ENCODE data around the gene EID3. TPM values are rescaled to one million over a fixed set of nuclear protein-coding genes. Genes with fewer than 3 reads are reported as not detected.

EID3 gene
- total and polyA plus RNA-seq, 7 donors = 0.28 to 1.3 (median 0.95) TPM

DNA sequence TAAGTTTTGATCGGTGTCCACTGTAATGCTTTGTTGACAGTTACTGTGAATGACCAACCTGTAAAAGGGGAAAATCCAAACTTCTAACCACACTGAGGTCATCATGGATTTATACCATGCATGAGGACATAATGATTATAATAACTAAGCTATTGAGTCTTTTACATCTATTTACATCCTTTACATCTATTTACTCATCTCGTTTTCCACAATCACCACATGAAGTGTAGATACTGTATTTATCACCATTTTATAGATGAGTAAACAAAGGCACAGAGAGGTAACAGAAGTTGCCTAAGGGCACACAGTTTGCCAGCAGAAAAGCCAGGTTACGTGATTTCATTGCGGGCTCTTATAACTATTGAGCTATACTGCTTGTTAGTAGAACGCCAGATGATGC, 27.9 kb upstream of the EID3 start:
- ATAC-seq (no peak), DNase-seq (no peak)
- Histone ChIP-seq H3K27ac (no peak overlapping the region), H3K9me3 (no peaks in the 10 kb centered on the region), H3K4me1 (peaks cover 7% of the 10 kb centered on the region), H3K27me3 (ENCODE audit: insufficient read depth in 3 of 3, low read length in 2 of 3) (no peaks in the 10 kb centered on the region), H3K4me3 (no peak overlapping the region), H3K36me3 (ENCODE audit: insufficient read depth in 1 of 2, low read depth in 1 of 2) (no peaks in the 10 kb centered on the region)
- TF ChIP-seq CTCF (IDR thresholded peaks at IDR 0.05) = no peak
- intact Hi-C loops (cut with DNase I) = loop anchor here in 1 of 2 donors (2.0 kb wide), 1 partner anchor 137 kb away; the partner anchor contains the start of gene NFYB
- WGBS, 3 donors = 67 to 74% (median 72%) methylated on average over 5 of the region's 5 CpGs

DNA sequence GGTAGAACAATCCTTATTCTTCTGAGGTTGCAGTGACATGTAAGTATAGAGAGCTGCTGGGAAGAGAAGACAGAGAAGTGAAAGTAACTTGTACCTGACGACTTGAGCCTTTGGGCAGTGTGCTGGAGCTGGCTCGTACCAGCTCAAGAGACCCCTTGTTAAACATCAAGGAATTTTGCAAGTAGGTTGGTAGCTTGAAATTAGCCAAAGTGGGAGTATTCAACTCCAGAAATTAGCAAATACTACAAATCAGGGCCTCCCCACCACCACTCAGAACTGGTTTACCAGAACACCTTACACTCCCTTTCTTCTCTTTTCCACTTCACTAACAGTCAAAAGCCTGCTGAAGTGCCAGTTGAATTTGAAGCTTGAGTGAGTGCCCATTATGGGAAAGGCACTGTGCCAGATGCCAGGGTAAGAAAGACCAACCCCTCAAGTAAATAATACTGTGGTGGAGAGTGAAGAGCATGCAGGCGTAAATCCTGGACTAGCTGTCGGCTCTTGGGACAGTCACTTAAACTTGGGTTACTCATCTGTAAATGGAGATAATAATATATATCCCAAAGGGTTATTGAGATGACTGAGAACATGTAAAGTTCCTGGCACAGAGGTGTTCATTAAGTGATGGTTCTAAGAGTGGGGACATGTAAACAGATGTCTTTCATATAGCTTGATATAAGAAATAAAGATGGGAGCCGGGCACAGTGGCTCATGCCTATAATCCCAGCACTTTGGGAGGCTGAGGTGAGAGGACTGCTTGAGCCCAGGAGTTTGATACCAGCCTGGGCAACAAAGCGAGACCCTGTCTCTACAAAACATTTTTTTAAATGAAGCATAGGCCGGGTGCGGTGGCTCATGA, 27.0 kb upstream of the EID3 start:
- ATAC-seq = no peak
- no peak overlapping the region for H3K4me3 ChIP-seq

GRCh38 chr12:104279164-104279563, 24.4 kb upstream of the EID3 start:
- Histone ChIP-seq H3K36me3 (ENCODE audit: insufficient read depth in 1 of 2, low read depth in 1 of 2) (no peaks in the 10 kb centered on the region), H3K27me3 (ENCODE audit: insufficient read depth in 3 of 3, low read length in 2 of 3) (no peaks in the 10 kb centered on the region), H3K4me3 (no peak overlapping the region), H3K27ac (no peak overlapping the region), H3K9me3 (no peaks in the 10 kb centered on the region), H3K4me1 (peaks cover 8% of the 10 kb centered on the region)
- TF ChIP-seq CTCF (IDR thresholded peaks at IDR 0.05) = no peak
- ATAC-seq = no peak
- DNase-seq = no peak
- intact Hi-C loops (cut with DNase I) = no loop called here

More for the DNA sequence above, 27.0 kb upstream of the EID3 start:
- Histone ChIP-seq H3K27ac (no peak overlapping the region), H3K27me3 (ENCODE audit: insufficient read depth in 3 of 3, low read length in 2 of 3) (no peaks in the 10 kb centered on the region), H3K9me3 (no peaks in the 10 kb centered on the region), H3K36me3 (ENCODE audit: insufficient read depth in 1 of 2, low read depth in 1 of 2) (no peaks in the 10 kb centered on the region), H3K4me1 (peaks cover 8% of the 10 kb centered on the region)
- intact Hi-C loops (cut with DNase I) = loop anchor here in 1 of 2 donors (2.0 kb wide), 1 partner anchor 138 kb away; the partner anchor contains the start of gene NFYB
- 72 to 79% (median 77%) methylated on average over 8 of the region's 8 CpGs for WGBS, 3 donors
- no peak for DNase-seq
- TF ChIP-seq CTCF (IDR thresholded peaks at IDR 0.05) = no peak

- no peak overlapping the region for H3K27ac ChIP-seq
- peaks cover 8% of the 10 kb centered on the region for H3K4me1 ChIP-seq
- H3K9me3 ChIP-seq = no peaks in the 10 kb centered on the region
- WGBS, 3 donors = 91 to 95% (median 93%) methylated on average over 1 of the region's 1 CpG
- H3K4me3 ChIP-seq = no peak overlapping the region
- TF ChIP-seq CTCF (IDR thresholded peaks at IDR 0.05) = no peak
- no peaks in the 10 kb centered on the region for H3K27me3 ChIP-seq (ENCODE audit: insufficient read depth in 3 of 3, low read length in 2 of 3)
- intact Hi-C loops (cut with DNase I) = no loop called here
- ATAC-seq (no peak), DNase-seq (no peak)
- no peaks in the 10 kb centered on the region for H3K36me3 ChIP-seq (ENCODE audit: insufficient read depth in 1 of 2, low read depth in 1 of 2)
Measured at GRCh38 chr12:104280111-104280510, 23.4 kb upstream of the EID3 start.
